Progenitor cell of endocrine pancreas (in vitro differentiated cells): ENCODE measurements around the gene CHRNE. TPM values are rescaled to one million over a fixed set of nuclear protein-coding genes. Genes with fewer than 3 reads are reported as not detected.
"Not testable (repeated sequence)": the region's sequence is repeated elsewhere in the genome, so short reads cannot be mapped to it uniquely, and the experiment has no call there.

Experiments
- DNase-seq: peaks from one replicate; pipeline ENCODE4 v3.0.0; 2021; ENCODE audit warnings: low spot score; ENCODE audit not compliant: unreplicated experiment
- H3K27ac Mint-ChIP-seq: 2 replicates; pipeline ENCODE4 v1.8.0; 2021; ENCODE audit warnings: mild to moderate bottlenecking, moderate library complexity, mixed read lengths
- H3K27me3 Mint-ChIP-seq: 2 replicates; pipeline ENCODE4 v1.8.0; 2021; ENCODE audit warnings: mixed read lengths
- H3K36me3 Mint-ChIP-seq: 2 replicates; pipeline ENCODE4 v1.8.0; 2022; ENCODE audit warnings: mixed read lengths; ENCODE audit not compliant: insufficient read depth
- H3K4me1 Mint-ChIP-seq: 2 replicates; pipeline ENCODE4 v1.8.0; 2021; ENCODE audit warnings: low read depth, mixed read lengths
- H3K4me3 Mint-ChIP-seq: 2 replicates; pipeline ENCODE4 v1.8.0; 2021; ENCODE audit warnings: low read depth, mild to moderate bottlenecking, moderate library complexity, mixed read lengths
- H3K9me3 Mint-ChIP-seq: 2 replicates; pipeline ENCODE4 v1.8.0; 2021; ENCODE audit warnings: low read depth, mixed read lengths
- CTCF ChIP-seq: fragments of 200-600 bp; sonication (generic); IDR thresholded peaks from one replicate; pipeline ENCODE4 v1.5.0; 2021; ENCODE audit warnings: antibody characterized with exemption, mild to moderate bottlenecking; ENCODE audit not compliant: unreplicated experiment
- total RNA-seq: library from RNA; stranded (reverse); gene quantifications from 2 replicates; pipeline ENCODE4 v1.2.1, GENCODE V29; 2021

The CHRNE gene
- total RNA-seq, 1 donor from 2014 or later = 0.36 TPM

- H3K27me3 Mint-ChIP-seq = no peaks in the 10 kb centered on the region
- no peaks in the 10 kb centered on the region for H3K9me3 Mint-ChIP-seq
- H3K4me1 Mint-ChIP-seq = peaks cover 4% of the 10 kb centered on the region
- no peak for TF ChIP-seq CTCF
- no peak overlapping the region for H3K27ac Mint-ChIP-seq
- no peak for DNase-seq
- H3K4me3 Mint-ChIP-seq = no peak overlapping the region
- peaks cover 4% of the 10 kb centered on the region for H3K36me3 Mint-ChIP-seq
Measured at GRCh38 chr17:4933646-4934045, 30.7 kb upstream of the CHRNE start.

DNA sequence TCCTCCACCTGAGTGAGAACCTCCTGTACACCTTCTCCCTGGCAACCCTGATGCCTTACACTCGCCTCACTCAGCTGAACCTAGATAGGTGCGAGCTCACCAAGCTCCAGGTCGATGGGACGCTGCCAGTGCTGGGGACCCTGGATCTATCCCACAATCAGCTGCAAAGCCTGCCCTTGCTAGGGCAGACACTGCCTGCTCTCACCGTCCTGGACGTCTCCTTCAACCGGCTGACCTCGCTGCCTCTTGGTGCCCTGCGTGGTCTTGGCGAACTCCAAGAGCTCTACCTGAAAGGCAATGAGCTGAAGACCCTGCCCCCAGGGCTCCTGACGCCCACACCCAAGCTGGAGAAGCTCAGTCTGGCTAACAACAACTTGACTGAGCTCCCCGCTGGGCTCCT is 29.9 kb upstream of the CHRNE start:
- TF ChIP-seq CTCF = no peak
- Mint-ChIP-seq H3K27ac (no peak overlapping the region), H3K27me3 (no peaks in the 10 kb centered on the region), H3K9me3 (no peaks in the 10 kb centered on the region), H3K36me3 (peaks cover 3% of the 10 kb centered on the region), H3K4me3 (no peak overlapping the region), H3K4me1 (no peaks in the 10 kb centered on the region)
- DNase-seq = no peak

GRCh38 chr17:4931963-4932362 is 29.1 kb upstream of the CHRNE start, which contains the start of gene GP1BA:
Gene GP1BA, plus strand, starts transcription at chr17:4932277. Its CDS starts 328 bp downstream, at chr17:4932605.
- no peak within 1 kb of the TSS for H3K4me3 Mint-ChIP-seq

GRCh38 chr17:4928881-4929280 is 26.0 kb upstream of the CHRNE start:
- Mint-ChIP-seq H3K4me1 (peaks cover 3% of the 10 kb centered on the region), H3K9me3 (no peaks in the 10 kb centered on the region), H3K4me3 (no peak overlapping the region), H3K36me3 (no peaks in the 10 kb centered on the region), H3K27me3 (no peaks in the 10 kb centered on the region), H3K27ac (no peak overlapping the region)
- no peak for TF ChIP-seq CTCF
- no peak for DNase-seq

More at GRCh38 chr17:4931963-4932362, 29.1 kb upstream of the CHRNE start, which contains the start of gene GP1BA:
- TF ChIP-seq CTCF = no peak
- no peaks in the 10 kb centered on the region for H3K9me3 Mint-ChIP-seq
- no peak within 1 kb of the TSS for H3K27ac Mint-ChIP-seq
- no peaks in the 10 kb centered on the region for H3K27me3 Mint-ChIP-seq
- H3K36me3 Mint-ChIP-seq = no peaks in the 10 kb centered on the region
- no peaks in the 10 kb centered on the region for H3K4me1 Mint-ChIP-seq
- no peak for DNase-seq

- not testable (repeated sequence) for H3K36me3 Mint-ChIP-seq, H3K4me3 Mint-ChIP-seq, H3K9me3 Mint-ChIP-seq, DNase-seq, H3K4me1 Mint-ChIP-seq, H3K27me3 Mint-ChIP-seq
- H3K27ac Mint-ChIP-seq = peak overlapping the region; percentile 67
Measured at GRCh38 chr17:4926577-4927335, 23.9 kb upstream of the CHRNE start.

- DNase-seq = no peak
- no peaks in the 10 kb centered on the region for H3K9me3 Mint-ChIP-seq
- peaks cover 4% of the 10 kb centered on the region for H3K27me3 Mint-ChIP-seq
- H3K27ac Mint-ChIP-seq = no peak overlapping the region
- TF ChIP-seq CTCF = no peak
- H3K36me3 Mint-ChIP-seq = no peaks in the 10 kb centered on the region
- H3K4me3 Mint-ChIP-seq = no peak overlapping the region
- H3K4me1 Mint-ChIP-seq = no peaks in the 10 kb centered on the region
Measured at GRCh38 chr17:4921320-4921719, 18.4 kb upstream of the CHRNE start.
